ENCODE data around the gene ELOVL3. TPM values are rescaled to one million over a fixed set of nuclear protein-coding genes. Genes with fewer than 3 reads are reported as not detected.

Gene ELOVL3
- total RNA-seq, 2 donors from 2014 or later = not detected

Other genes starting within 250 kb of the ELOVL3 start
- 10 to 100 TPM; 36.5 to 39.3 TPM for gene ARMH3, start 170.1 kb upstream of the ELOVL3 start, total RNA-seq
- 10 to 100 TPM; 25.0 to 28.6 TPM for gene HPS6, start 160.9 kb upstream of the ELOVL3 start, total RNA-seq
- 10 to 100 TPM; 61.8 to 87.9 TPM for gene LDB1, start 105.9 kb upstream of the ELOVL3 start, total RNA-seq
- gene PPRC1, start 93.3 kb upstream of the ELOVL3 start, total RNA-seq = 100 to 1,000 TPM in 1 of 2 donors, 10 to 100 TPM in 1; 56.3 to 134 TPM
- gene NOLC1, start 73.9 kb upstream of the ELOVL3 start, total RNA-seq = 100 to 1,000 TPM in 1 of 2 donors, 10 to 100 TPM in 1; 98.9 to 172 TPM
- gene PITX3, start 15.2 kb downstream of the ELOVL3 start, total RNA-seq = not detected
- 10 to 100 TPM; 63.2 to 65.3 TPM for gene GBF1, start 19.2 kb downstream of the ELOVL3 start, total RNA-seq
- gene NFKB2, start 169.4 kb downstream of the ELOVL3 start, total RNA-seq = 100 to 1,000 TPM; 370 to 522 TPM
- gene PSD, start 192.5 kb downstream of the ELOVL3 start, total RNA-seq = 1 to 10 TPM; 2.3 to 7.6 TPM
- gene FBXL15, start 194.5 kb downstream of the ELOVL3 start, total RNA-seq = 10 to 100 TPM; 22.0 to 23.7 TPM
- gene CUEDC2, start 206.3 kb downstream of the ELOVL3 start, total RNA-seq = 10 to 100 TPM; 39.8 to 58.5 TPM
- under 1 TPM in 1 of 2 donors, not detected in 1; 0.98 TPM for gene C10orf95, start 225.2 kb downstream of the ELOVL3 start, total RNA-seq

All from natural killer cell treated with Interleukin-12 subunit alpha and Interleukin-12 subunit beta and Interleukin-15 and Interleukin-18, amount 100 ng/mL, for 72 hours (primary cell).